Activated T-helper 1 cell treated with anti-CD3 and anti-CD28 coated beads, Interleukin-12 subunit alpha, Interleukin-12 subunit beta, Interleukin-2, Interleukin-4 antibody, amounts not matched to agents 30 ng/mL and 10 ng/mL and 1 ng/mL, durations not matched to agents 14 hours and 24 hours and 36 hours (primary cell): ENCODE results near the gene FBLN2. TPM values are rescaled to one million over a fixed set of nuclear protein-coding genes. Genes with fewer than 3 reads are reported as not detected.

Source experiments
- DNase-seq: peaks from one replicate; pipeline ENCODE4 v3.0.0; 2021; ENCODE audit warnings: low spot score
- H3K27ac Mint-ChIP-seq: one replicate; pipeline ENCODE4 v1.8.0; 2021; ENCODE audit warnings: mild to moderate bottlenecking, mixed read lengths
- H3K27me3 Mint-ChIP-seq: one replicate; pipeline ENCODE4 v1.8.0; 2022; ENCODE audit warnings: mild to moderate bottlenecking, moderate library complexity, mixed read lengths; ENCODE audit not compliant: insufficient read depth
- H3K36me3 Mint-ChIP-seq: one replicate; pipeline ENCODE4 v1.8.0; 2021; ENCODE audit warnings: low read depth, mixed read lengths
- H3K4me1 Mint-ChIP-seq: one replicate; pipeline ENCODE4 v1.8.0; 2021; ENCODE audit warnings: low read depth, mixed read lengths
- H3K4me3 Mint-ChIP-seq: one replicate; pipeline ENCODE4 v1.8.0; 2021; ENCODE audit warnings: mild to moderate bottlenecking, moderate library complexity, mixed read lengths
- H3K9me3 Mint-ChIP-seq: one replicate; pipeline ENCODE4 v1.8.0; 2021; ENCODE audit warnings: mixed read lengths
- intact Hi-C: fragments of 100-400 bp; cut with micrococcal nuclease; formaldehyde crosslinking; loops from one replicate; pipeline ENCODE4 v1.15.1; 2024
- total RNA-seq: library from RNA; stranded (reverse); gene quantifications from 2 replicates; pipeline ENCODE4 v1.2.3, GENCODE V29; 2022

FBLN2 gene
- total RNA-seq, 1 donor from 2014 or later: not detected

DNA sequence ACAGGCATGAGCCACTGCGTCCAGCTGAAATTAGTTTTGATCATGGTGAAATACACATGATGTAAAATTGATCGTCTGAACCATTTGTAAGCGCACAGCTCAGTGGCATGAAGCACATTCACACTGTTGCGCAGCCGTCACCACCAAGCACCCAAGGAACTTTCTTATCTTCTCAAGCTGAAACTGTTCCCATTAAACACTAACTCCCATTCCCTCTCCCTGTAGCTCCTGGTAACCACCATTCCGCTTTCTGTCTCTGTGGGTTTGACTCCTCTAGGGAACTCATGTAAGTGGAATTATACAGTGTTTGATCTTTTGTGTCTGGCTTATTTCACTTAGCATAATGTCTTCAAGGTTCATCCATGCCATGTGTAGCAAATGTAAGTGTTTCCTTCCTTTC is 62.3 kb downstream of the FBLN2 start:
- H3K27me3 Mint-ChIP-seq: no peaks in the 10 kb centered on the region
- no peak overlapping the region for H3K27ac Mint-ChIP-seq
- H3K36me3 Mint-ChIP-seq: no peaks in the 10 kb centered on the region
- no peak overlapping the region for H3K4me3 Mint-ChIP-seq
- DNase-seq: no peak
- no peaks in the 10 kb centered on the region for H3K9me3 Mint-ChIP-seq
- H3K4me1 Mint-ChIP-seq: no peaks in the 10 kb centered on the region
- intact Hi-C loops: no loop called here

DNA sequence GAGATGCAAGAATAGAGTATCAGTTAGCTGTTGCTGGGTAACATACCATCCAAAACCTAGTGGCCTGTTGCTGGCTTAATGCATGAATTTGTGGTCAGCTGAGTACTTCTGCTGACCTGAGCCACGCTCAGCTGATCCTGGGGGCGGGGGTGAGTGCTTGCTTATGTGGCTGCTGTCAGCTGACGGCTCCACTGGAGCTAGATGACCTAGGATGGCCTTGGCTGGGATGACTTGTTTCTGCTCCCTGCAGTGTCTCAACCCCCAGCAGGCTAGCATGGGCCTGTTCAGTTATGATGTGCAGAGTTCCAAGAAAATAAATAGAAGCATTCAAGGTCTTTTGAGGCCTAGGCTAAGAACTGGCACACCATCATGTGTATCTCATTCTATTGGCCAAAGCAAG is 63.9 kb downstream of the FBLN2 start:
- no peak for DNase-seq

DNA sequence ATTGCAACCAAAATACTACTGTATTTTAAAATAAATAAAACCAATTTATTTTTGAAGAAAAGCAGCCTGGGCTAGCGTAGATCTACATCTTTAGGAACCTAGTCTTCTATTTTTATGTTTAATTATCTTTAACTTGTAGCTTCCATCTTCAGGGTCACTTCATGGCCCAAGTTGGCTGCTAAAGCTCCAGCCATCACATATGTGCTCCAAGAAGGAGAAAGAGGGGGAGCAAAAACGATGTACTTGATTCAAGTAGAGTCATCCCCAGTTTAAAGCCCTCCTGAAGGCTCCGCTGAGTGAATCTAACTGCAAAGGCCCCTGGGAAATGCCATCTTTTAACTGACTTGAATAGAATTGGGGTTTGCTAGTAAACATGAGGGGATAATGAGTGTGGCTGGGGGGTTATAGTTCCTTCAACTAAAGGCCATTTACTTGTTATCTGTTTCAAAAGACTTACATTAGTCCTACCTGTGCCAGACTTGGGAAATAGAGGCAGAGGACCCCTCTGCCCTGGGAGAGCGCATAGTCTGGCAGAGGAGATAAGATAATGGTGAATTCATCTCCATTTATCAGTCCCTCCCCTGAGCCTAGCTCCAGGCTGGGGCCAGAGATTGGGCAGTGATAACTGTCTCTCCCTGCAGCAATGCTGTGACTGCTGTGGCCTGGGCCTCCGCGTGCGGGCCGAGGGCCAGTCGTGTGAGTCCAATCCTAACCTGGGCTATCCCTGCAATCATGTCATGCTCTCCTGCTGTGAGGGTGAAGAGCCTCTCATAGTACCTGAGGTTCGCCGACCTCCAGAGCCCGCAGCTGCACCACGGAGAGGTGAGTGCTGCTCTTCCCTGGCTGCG is 64.6 kb downstream of the FBLN2 start:
- intact Hi-C loops: no loop called here
- Mint-ChIP-seq H3K27ac (no peak overlapping the region), H3K4me1 (no peaks in the 10 kb centered on the region), H3K9me3 (no peaks in the 10 kb centered on the region), H3K4me3 (no peak overlapping the region), H3K36me3 (no peaks in the 10 kb centered on the region), H3K27me3 (no peaks in the 10 kb centered on the region)
- DNase-seq: no peak

More for the DNA sequence above, 63.9 kb downstream of the FBLN2 start:
- Mint-ChIP-seq H3K36me3 (no peaks in the 10 kb centered on the region), H3K27ac (no peak overlapping the region), H3K4me1 (no peaks in the 10 kb centered on the region), H3K9me3 (no peaks in the 10 kb centered on the region), H3K27me3 (no peaks in the 10 kb centered on the region), H3K4me3 (no peak overlapping the region)
- intact Hi-C loops: no loop called here

DNA sequence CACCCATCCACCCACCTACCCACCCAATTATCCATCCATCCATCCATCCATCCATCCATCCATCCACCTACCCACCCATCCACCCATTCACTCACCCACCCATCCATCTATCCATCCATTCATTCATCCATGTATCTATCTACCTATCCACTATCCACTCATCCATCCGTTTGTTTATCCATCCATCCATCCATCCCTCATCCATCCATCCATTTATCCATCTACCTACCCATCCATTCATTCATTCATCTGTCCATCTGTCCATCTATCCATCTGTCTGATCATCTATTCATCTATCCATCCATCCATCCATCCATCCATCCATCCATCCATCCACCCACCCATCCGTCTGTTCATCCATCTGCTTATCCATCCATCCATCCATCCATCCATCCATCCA is 65.7 kb downstream of the FBLN2 start:
- DNase-seq: no peak
- intact Hi-C loops: no loop called here
- Mint-ChIP-seq H3K9me3 (no peaks in the 10 kb centered on the region), H3K36me3 (no peaks in the 10 kb centered on the region), H3K4me1 (no peaks in the 10 kb centered on the region), H3K4me3 (no peak overlapping the region), H3K27me3 (no peaks in the 10 kb centered on the region), H3K27ac (no peak overlapping the region)

- no peak for DNase-seq
- Mint-ChIP-seq H3K36me3 (no peaks in the 10 kb centered on the region), H3K27me3 (no peaks in the 10 kb centered on the region), H3K27ac (no peak overlapping the region), H3K9me3 (no peaks in the 10 kb centered on the region), H3K4me1 (no peaks in the 10 kb centered on the region), H3K4me3 (no peak overlapping the region)
- intact Hi-C loops: no loop called here
Observed at GRCh38 chr3:13615019-13615528, 66.1 kb downstream of the FBLN2 start.

DNA sequence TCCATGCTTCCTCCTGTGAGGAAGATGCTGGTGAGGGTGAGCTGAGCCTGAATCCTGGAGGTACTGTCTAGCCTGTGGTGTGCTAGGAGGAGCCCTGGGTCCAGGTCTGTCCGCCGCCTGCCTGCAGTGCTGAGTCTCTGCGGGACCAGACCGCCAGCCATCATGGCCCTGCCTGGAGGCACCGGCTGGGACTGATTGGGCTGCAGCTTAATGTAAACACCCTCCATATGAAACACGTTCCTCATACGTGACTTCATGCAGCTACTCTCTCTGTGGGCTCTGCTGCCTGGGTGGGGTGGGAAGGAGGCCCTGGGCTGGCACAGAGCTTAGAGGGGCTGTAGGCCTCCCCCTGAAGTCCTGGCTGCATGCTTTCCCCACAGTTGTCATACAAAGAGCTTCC is 67.4 kb downstream of the FBLN2 start:
- H3K27ac Mint-ChIP-seq: no peak overlapping the region
- no peaks in the 10 kb centered on the region for H3K4me1 Mint-ChIP-seq
- H3K9me3 Mint-ChIP-seq: no peaks in the 10 kb centered on the region
- intact Hi-C loops: no loop called here
- no peaks in the 10 kb centered on the region for H3K27me3 Mint-ChIP-seq
- no peaks in the 10 kb centered on the region for H3K36me3 Mint-ChIP-seq
- DNase-seq: no peak
- no peak overlapping the region for H3K4me3 Mint-ChIP-seq

- no peaks in the 10 kb centered on the region for H3K9me3 Mint-ChIP-seq
- H3K27me3 Mint-ChIP-seq: no peaks in the 10 kb centered on the region
- intact Hi-C loops: no loop called here
- no peaks in the 10 kb centered on the region for H3K36me3 Mint-ChIP-seq
- H3K4me3 Mint-ChIP-seq: no peak overlapping the region
- no peak overlapping the region for H3K27ac Mint-ChIP-seq
- DNase-seq: no peak
- no peaks in the 10 kb centered on the region for H3K4me1 Mint-ChIP-seq
Observed at GRCh38 chr3:13617097-13617738, 68.3 kb downstream of the FBLN2 start.

DNA sequence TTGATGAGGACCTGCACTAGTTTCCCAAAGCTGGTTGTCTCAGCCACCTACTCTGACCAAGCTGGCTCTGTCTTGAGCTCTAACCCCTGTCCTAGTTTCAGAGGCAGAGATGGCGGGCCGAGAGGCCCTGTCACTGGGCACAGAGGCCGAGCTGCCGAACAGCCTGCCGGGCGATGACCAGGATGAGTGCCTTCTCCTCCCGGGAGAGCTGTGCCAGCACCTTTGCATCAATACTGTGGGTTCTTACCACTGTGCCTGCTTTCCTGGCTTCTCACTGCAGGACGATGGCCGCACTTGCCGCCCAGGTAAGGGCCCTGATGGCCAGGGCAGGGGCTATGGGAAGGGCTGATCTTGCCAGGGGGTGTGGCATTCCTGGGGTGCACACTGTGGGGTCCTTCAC is 69.1 kb downstream of the FBLN2 start:
- no peak overlapping the region for H3K27ac Mint-ChIP-seq
- H3K4me3 Mint-ChIP-seq: no peak overlapping the region
- H3K4me1 Mint-ChIP-seq: no peaks in the 10 kb centered on the region
- H3K9me3 Mint-ChIP-seq: no peaks in the 10 kb centered on the region
- H3K27me3 Mint-ChIP-seq: no peaks in the 10 kb centered on the region
- no peaks in the 10 kb centered on the region for H3K36me3 Mint-ChIP-seq
- intact Hi-C loops: no loop called here
- DNase-seq: no peak

GRCh38 chr3:13618836-13619235 is 69.9 kb downstream of the FBLN2 start:
- Mint-ChIP-seq H3K27me3 (no peaks in the 10 kb centered on the region), H3K36me3 (no peaks in the 10 kb centered on the region), H3K4me3 (no peak overlapping the region), H3K27ac (no peak overlapping the region), H3K4me1 (no peaks in the 10 kb centered on the region), H3K9me3 (no peaks in the 10 kb centered on the region)
- intact Hi-C loops: no loop called here
- DNase-seq: no peak

GRCh38 chr3:13619661-13620230 is 70.8 kb downstream of the FBLN2 start:
- H3K27ac Mint-ChIP-seq: no peak overlapping the region
- no peak overlapping the region for H3K4me3 Mint-ChIP-seq
- no peaks in the 10 kb centered on the region for H3K9me3 Mint-ChIP-seq
- no peak for DNase-seq
- intact Hi-C loops: no loop called here
- H3K27me3 Mint-ChIP-seq: no peaks in the 10 kb centered on the region
- no peaks in the 10 kb centered on the region for H3K36me3 Mint-ChIP-seq
- H3K4me1 Mint-ChIP-seq: no peaks in the 10 kb centered on the region

DNA sequence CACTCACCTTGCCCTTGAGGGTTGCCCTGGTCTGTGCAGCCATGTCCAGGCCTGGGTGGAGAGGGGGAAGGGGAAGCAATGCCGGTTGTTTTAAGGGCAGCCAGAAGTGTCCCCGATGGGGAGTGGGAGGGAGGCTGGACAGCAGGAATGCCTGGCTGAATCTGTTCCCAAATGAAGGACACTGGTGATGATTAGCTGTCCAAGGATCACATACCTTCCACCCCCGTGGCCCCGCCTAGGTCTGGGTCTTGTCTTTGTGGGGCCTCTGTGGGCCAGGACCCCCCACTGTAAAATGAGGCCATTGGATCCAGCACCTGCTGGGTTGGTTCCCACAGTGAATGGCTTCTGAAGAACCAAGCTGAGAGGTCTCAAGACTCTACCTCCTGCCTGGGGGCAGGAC is 71.4 kb downstream of the FBLN2 start:
- Mint-ChIP-seq H3K36me3 (no peaks in the 10 kb centered on the region), H3K27me3 (no peaks in the 10 kb centered on the region), H3K4me3 (no peak overlapping the region), H3K4me1 (no peaks in the 10 kb centered on the region), H3K27ac (no peak overlapping the region), H3K9me3 (no peaks in the 10 kb centered on the region)
- no peak for DNase-seq
- intact Hi-C loops: no loop called here

- Mint-ChIP-seq H3K36me3 (no peaks in the 10 kb centered on the region), H3K4me1 (no peaks in the 10 kb centered on the region), H3K9me3 (no peaks in the 10 kb centered on the region), H3K27ac (no peak overlapping the region), H3K4me3 (no peak overlapping the region), H3K27me3 (no peaks in the 10 kb centered on the region)
- intact Hi-C loops: no loop called here
- no peak for DNase-seq
Observed at GRCh38 chr3:13620776-13621365, 71.9 kb downstream of the FBLN2 start.
